ENCODE measurements around the gene P2RY2. TPM values are rescaled to one million over a fixed set of nuclear protein-coding genes. Genes with fewer than 3 reads are reported as not detected.

The P2RY2 gene
- 1 to 10 TPM; 2.0 to 2.1 TPM for total RNA-seq

DNA sequence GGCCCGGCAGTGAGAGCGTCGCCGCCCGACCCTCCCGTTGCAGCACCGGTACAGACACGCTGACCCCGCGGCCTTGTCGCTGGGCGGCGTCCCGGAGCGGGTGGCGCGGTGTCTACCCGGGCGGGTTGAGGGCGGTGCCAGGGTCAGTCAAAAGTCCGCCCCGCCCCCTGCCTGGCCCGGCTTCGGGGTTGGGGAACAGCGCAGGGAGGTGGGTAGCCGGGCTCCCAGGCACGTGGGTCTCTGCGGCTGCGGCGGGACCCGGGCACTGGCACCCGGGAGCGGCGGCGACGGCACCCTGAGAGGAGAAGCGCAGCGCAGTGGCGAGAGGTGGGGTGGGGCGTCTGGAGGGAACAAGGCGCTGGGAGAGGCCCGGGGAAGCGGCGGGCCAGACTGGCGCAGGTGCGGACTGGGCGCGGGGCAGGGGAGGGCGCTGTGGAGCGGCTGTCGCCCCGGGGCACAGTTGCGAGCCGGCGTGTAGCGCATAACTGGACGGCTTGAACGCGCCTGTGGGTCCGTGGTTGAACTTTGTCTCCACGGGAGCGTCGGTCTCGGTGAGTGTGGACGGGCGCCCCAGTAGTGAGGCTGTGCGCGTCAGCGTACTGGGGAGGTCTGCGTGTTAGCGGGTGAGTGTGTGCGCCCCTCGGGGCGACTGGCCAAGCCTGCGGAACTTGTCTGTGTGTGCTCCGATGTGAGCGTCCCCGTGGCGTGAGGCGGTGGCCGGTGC, at the start of gene P2RY2:
P2RY2 (plus strand) TSS at position 176 of the 724 bp plus-strand sequence. CDS start 15,879 bp downstream, outside the sequence.
- WGBS, 2 donors = 1 to 2% methylated on average over 18 to 80 of the region's 81 CpGs
- Histone ChIP-seq H3K9me3 (no peaks in the 10 kb centered on the region), H3K27ac (peak within 1 kb of the TSS; percentile 6 to 38 (median 14)), H3K36me3 (replicated peaks in 1 of 2; ENCODE audit: insufficient read depth in 1 of 2, low read depth in 2 of 2) (no peaks in the 10 kb centered on the region), H3K4me3 (peak within 1 kb of the TSS; percentile 22 to 24), H3K27me3 (no peaks in the 10 kb centered on the region), H3K4me1 (peaks cover 23% of the 10 kb centered on the region)
- ATAC-seq (peak; percentile 87), DNase-seq (peak; percentile 78 to 89 (median 80))
- TF ChIP-seq POLR2A (IDR thresholded peaks at IDR 0.05) = peak in 1 of 3 donors; percentile 28
- peak; percentile 42 to 65 (median 56) for TF ChIP-seq CTCF (IDR thresholded peaks at IDR 0.05)
- intact Hi-C loops (cut with DNase I) = no loop called here

DNA sequence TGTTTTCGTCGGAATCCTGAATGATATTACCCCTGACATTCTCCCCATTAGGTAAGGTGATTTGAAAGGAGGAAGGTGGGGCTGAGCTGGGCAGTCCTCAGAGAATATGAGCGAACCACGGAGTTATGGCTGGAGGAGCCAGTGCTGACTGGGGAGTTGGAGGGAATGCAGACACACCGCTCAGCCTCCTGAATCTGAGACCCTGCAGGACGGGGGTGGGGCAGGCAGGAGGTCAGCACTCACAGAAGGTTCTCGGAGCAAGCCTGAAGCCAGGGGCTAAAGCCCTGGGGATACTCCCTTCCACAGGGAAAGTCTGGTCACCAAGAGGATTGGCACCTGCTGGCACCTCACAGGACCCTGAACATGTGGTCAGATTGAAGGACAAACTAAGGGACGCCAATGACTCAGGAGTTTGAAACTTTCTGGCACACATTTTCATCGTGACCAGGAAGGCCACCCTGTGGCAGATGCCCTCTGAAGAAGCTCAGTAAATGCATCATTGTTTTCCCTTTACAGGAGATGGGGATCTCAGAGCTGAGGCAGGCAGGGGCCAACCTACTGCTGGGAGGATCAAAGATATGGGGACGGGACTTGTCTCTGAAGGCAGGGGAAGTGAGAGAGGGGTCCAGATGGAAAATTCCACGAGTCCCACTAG, 49.0 kb upstream of the P2RY2 start:
- DNase-seq = no peak
- ATAC-seq = no peak
- 77 to 82% methylated on average over 9 to 11 of the region's 11 CpGs for WGBS, 2 donors
- H3K27ac ChIP-seq = no peak overlapping the region
- H3K4me3 ChIP-seq = no peak overlapping the region
- no peaks in the 10 kb centered on the region for H3K27me3 ChIP-seq
- H3K4me1 ChIP-seq = peaks cover 8% of the 10 kb centered on the region
- H3K36me3 ChIP-seq (replicated peaks in 1 of 2; ENCODE audit: insufficient read depth in 1 of 2, low read depth in 2 of 2) = no peaks in the 10 kb centered on the region
- intact Hi-C loops (cut with DNase I) = no loop called here
- no peaks in the 10 kb centered on the region for H3K9me3 ChIP-seq
- TF ChIP-seq CTCF (IDR thresholded peaks at IDR 0.05) (no peak), POLR2A (IDR thresholded peaks at IDR 0.05) (no peak)

DNA sequence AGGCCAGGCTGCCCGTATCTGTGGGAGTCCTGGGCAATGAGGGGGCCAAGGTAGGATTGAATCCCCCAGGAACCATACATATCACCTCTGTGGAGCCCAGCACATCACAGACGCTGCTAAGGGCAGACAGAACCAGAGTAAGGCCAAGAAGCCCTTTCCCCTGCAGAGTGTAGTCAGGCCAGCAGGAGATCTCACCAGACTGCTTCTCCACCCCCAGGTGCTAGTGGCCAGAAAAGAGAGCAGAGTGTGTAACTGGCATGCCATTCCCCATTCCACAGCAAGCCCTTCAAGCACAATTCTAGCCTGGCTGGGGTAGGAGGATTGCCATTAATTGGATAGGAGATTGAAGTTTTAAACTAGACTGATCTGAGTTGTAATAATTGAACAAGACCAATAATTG, 47.9 kb upstream of the P2RY2 start:
- no peaks in the 10 kb centered on the region for H3K9me3 ChIP-seq
- TF ChIP-seq CTCF (IDR thresholded peaks at IDR 0.05) = no peak
- TF ChIP-seq POLR2A (IDR thresholded peaks at IDR 0.05) = no peak
- WGBS, 2 donors = 90 to 100% methylated on average over 2 of the region's 2 CpGs
- H3K36me3 ChIP-seq (replicated peaks in 1 of 2; ENCODE audit: insufficient read depth in 1 of 2, low read depth in 2 of 2) = no peaks in the 10 kb centered on the region
- H3K27ac ChIP-seq = no peak overlapping the region
- intact Hi-C loops (cut with DNase I) = loop anchor here (10.0 kb wide), 1 partner anchor 245 kb away; no protein-coding TSS in a partner anchor
- no peak for ATAC-seq
- DNase-seq = no peak
- no peaks in the 10 kb centered on the region for H3K27me3 ChIP-seq
- H3K4me1 ChIP-seq = peaks cover 15% of the 10 kb centered on the region
- H3K4me3 ChIP-seq = no peak overlapping the region

GRCh38 chr11:73171436-73172161, 46.5 kb upstream of the P2RY2 start:
- 84 to 90% methylated on average over 8 of the region's 8 CpGs for WGBS, 2 donors
- ATAC-seq (no peak), DNase-seq (no peak)
- TF ChIP-seq POLR2A (IDR thresholded peaks at IDR 0.05) = no peak
- H3K4me3 ChIP-seq = no peak overlapping the region
- intact Hi-C loops (cut with DNase I) = loop anchor here (10.0 kb wide), 1 partner anchor 247 kb away; no protein-coding TSS in a partner anchor
- H3K27me3 ChIP-seq = no peaks in the 10 kb centered on the region
- no peaks in the 10 kb centered on the region for H3K36me3 ChIP-seq (replicated peaks in 1 of 2; ENCODE audit: insufficient read depth in 1 of 2, low read depth in 2 of 2)
- no peaks in the 10 kb centered on the region for H3K9me3 ChIP-seq
- peaks cover 30% of the 10 kb centered on the region for H3K4me1 ChIP-seq
- H3K27ac ChIP-seq = no peak overlapping the region
